CD4-positive, CD25-positive, alpha-beta regulatory T cell (primary cell): Measurements from ENCODE around the gene CYP21A2. TPM values are rescaled to one million over a fixed set of nuclear protein-coding genes. Genes with fewer than 3 reads are reported as not detected.
"Not testable (repeated sequence)": the region's sequence is repeated elsewhere in the genome, so short reads cannot be mapped to it uniquely, and the experiment has no call there.

Experiments used
- ATAC-seq, 2 donors: fragments of 150-1000 bp; cut with Tn5 transposase; one replicate each; pipeline ENCODE4 v1.10.0; 2021; ENCODE audit warnings: low read depth in 2 of 2, moderate number of reproducible peaks in 2 of 2, moderate library complexity in 1 of 2
- DNase-seq, 3 donors: peaks; one replicate each; pipeline versions ENCODE4 v3.0.0 to v3.0.0-alpha.2; 2012 to 2022; ENCODE audit warnings: mixed read lengths in 1 of 3
- H3K27ac ChIP-seq: one replicate; pipeline ENCODE4 v1.7.0; 2013; ENCODE audit warnings: mild to moderate bottlenecking, low read length; ENCODE audit not compliant: insufficient read depth, poor library complexity, severe bottlenecking
- H3K27me3 ChIP-seq: one replicate; pipeline ENCODE4 v1.7.0; 2013; ENCODE audit warnings: low read length; ENCODE audit not compliant: control insufficient read depth, insufficient read depth
- H3K36me3 ChIP-seq: one replicate; pipeline ENCODE4 v1.7.0; 2013; ENCODE audit warnings: mild to moderate bottlenecking, low read length, moderate library complexity; ENCODE audit not compliant: control insufficient read depth, insufficient read depth
- H3K4me1 ChIP-seq: 2 replicates; pipeline ENCODE4 v1.7.0; 2013; ENCODE audit warnings: mild to moderate bottlenecking, low read length; ENCODE audit not compliant: insufficient read depth, control insufficient read depth, poor library complexity, severe bottlenecking
- H3K4me3 ChIP-seq: one replicate; pipeline ENCODE4 v1.7.0; 2013; ENCODE audit warnings: low read depth, mild to moderate bottlenecking, low read length, moderate library complexity
- H3K9me3 ChIP-seq, 2 experiments: 1 replicate in 1 of 2; 2 replicates in 1 of 2; pipeline ENCODE4 v1.7.0; 2013; ENCODE audit warnings: low read length in 2 of 2, mild to moderate bottlenecking in 1 of 2, moderate library complexity in 1 of 2; ENCODE audit not compliant: control insufficient read depth in 2 of 2
- H3K27ac Mint-ChIP-seq, 3 donors: one replicate each; pipeline ENCODE4 v1.8.0; 2020 to 2022; ENCODE audit warnings: mild to moderate bottlenecking in 3 of 3, mixed read lengths in 3 of 3, moderate library complexity in 2 of 3
- H3K27me3 Mint-ChIP-seq: one replicate; pipeline ENCODE4 v1.8.0; 2022; ENCODE audit warnings: mild to moderate bottlenecking, mixed read lengths
- H3K36me3 Mint-ChIP-seq: one replicate; pipeline ENCODE4 v1.8.0; 2020; ENCODE audit warnings: mixed read lengths
- H3K4me1 Mint-ChIP-seq, 4 donors: one replicate each; pipeline ENCODE4 v1.8.0; 2020 to 2022; ENCODE audit warnings: mixed read lengths in 4 of 4, mild to moderate bottlenecking in 1 of 4
- H3K4me3 Mint-ChIP-seq, 4 donors: one replicate each; pipeline ENCODE4 v1.8.0; 2020 to 2022; ENCODE audit warnings: mild to moderate bottlenecking in 4 of 4, mixed read lengths in 4 of 4, moderate library complexity in 3 of 4
- H3K9me3 Mint-ChIP-seq, 7 donors: one replicate each; pipeline ENCODE4 v1.8.0; 2020 to 2022; ENCODE audit warnings: mixed read lengths in 7 of 7, mild to moderate bottlenecking in 3 of 7, moderate library complexity in 2 of 7
- polyA plus RNA-seq, 4 donors: library from polyadenylated mRNA; unstranded; fragments of 300-500 nt; fragmentation: Illumina TruSeq; gene quantifications; one replicate each; pipeline ENCODE4 v1.2.3, GENCODE V29; 2021
- total RNA-seq: library from RNA; stranded (reverse); gene quantifications from one replicate; pipeline ENCODE4 v1.2.3, GENCODE V29; 2022

Gene CYP21A2
- total and polyA plus RNA-seq, 5 donors from 2014 or later, result not detected

- H3K4me1 ChIP-seq, H3K27ac ChIP-seq, H3K4me3 Mint-ChIP-seq, H3K9me3 Mint-ChIP-seq, H3K27ac Mint-ChIP-seq, H3K9me3 ChIP-seq, ATAC-seq, DNase-seq, H3K27me3 ChIP-seq, H3K36me3 ChIP-seq, H3K36me3 Mint-ChIP-seq, H3K27me3 Mint-ChIP-seq, H3K4me3 ChIP-seq, H3K4me1 Mint-ChIP-seq: not testable (repeated sequence)
These were observed 6.7 kb downstream of the CYP21A2 start for GRCh38 chr6:32044916-32045315.

GRCh38 chr6:32045811-32046449, 7.7 kb downstream of the CYP21A2 start:
- H3K4me1 Mint-ChIP-seq, result peaks cover 0 to 7% (median 0%) of the 10 kb centered on the region in 4 donors
- Histone ChIP-seq H3K4me1 (peaks cover 6% of the 10 kb centered on the region), H3K9me3 (no peaks in the 10 kb centered on the region), H3K36me3 (no peaks in the 10 kb centered on the region), H3K4me3 (no peak overlapping the region), H3K27ac (no peak overlapping the region), H3K27me3 (no peaks in the 10 kb centered on the region)
- no peaks in the 10 kb centered on the region for H3K36me3 Mint-ChIP-seq
- H3K4me3 Mint-ChIP-seq, result no peak overlapping the region
- ATAC-seq, result no peak
- peaks cover 4% of the 10 kb centered on the region for H3K27me3 Mint-ChIP-seq
- H3K27ac Mint-ChIP-seq, result no peak overlapping the region
- DNase-seq, result no peak
- no peaks in the 10 kb centered on the region for H3K9me3 Mint-ChIP-seq

- Mint-ChIP-seq H3K27ac (no peak overlapping the region), H3K4me1 (peaks cover 0 to 7% (median 0%) of the 10 kb centered on the region in 4 donors), H3K27me3 (peaks cover 4% of the 10 kb centered on the region), H3K9me3 (no peaks in the 10 kb centered on the region), H3K36me3 (no peaks in the 10 kb centered on the region), H3K4me3 (no peak overlapping the region)
- no peak overlapping the region for H3K27ac ChIP-seq
- ATAC-seq (no peak), DNase-seq (no peak)
- H3K4me3 ChIP-seq, result no peak overlapping the region
- no peaks in the 10 kb centered on the region for H3K36me3 ChIP-seq
- no peaks in the 10 kb centered on the region for H3K9me3 ChIP-seq
- peaks cover 6% of the 10 kb centered on the region for H3K4me1 ChIP-seq
- H3K27me3 ChIP-seq, result no peaks in the 10 kb centered on the region
These were observed 8.4 kb downstream of the CYP21A2 start for GRCh38 chr6:32046450-32047083.

- no peaks in the 10 kb centered on the region for H3K27me3 ChIP-seq
- Mint-ChIP-seq H3K27me3 (peaks cover 4% of the 10 kb centered on the region), H3K4me1 (peaks cover 0 to 7% (median 0%) of the 10 kb centered on the region in 4 donors), H3K36me3 (no peaks in the 10 kb centered on the region), H3K27ac (no peak overlapping the region), H3K9me3 (no peaks in the 10 kb centered on the region), H3K4me3 (no peak overlapping the region)
- H3K36me3 ChIP-seq, result no peaks in the 10 kb centered on the region
- H3K4me3 ChIP-seq, result no peak overlapping the region
- no peak overlapping the region for H3K27ac ChIP-seq
- H3K9me3 ChIP-seq, result no peaks in the 10 kb centered on the region
- no peak for DNase-seq
- peaks cover 6% of the 10 kb centered on the region for H3K4me1 ChIP-seq
- no peak for ATAC-seq
These were observed 8.9 kb downstream of the CYP21A2 start for GRCh38 chr6:32047084-32047478.

GRCh38 chr6:32047539-32047854, 9.3 kb downstream of the CYP21A2 start:
- Mint-ChIP-seq H3K36me3 (no peaks in the 10 kb centered on the region), H3K27ac (no peak overlapping the region), H3K27me3 (peaks cover 4% of the 10 kb centered on the region), H3K4me3 (no peak overlapping the region), H3K4me1 (peaks cover 0 to 7% (median 0%) of the 10 kb centered on the region in 4 donors), H3K9me3 (no peaks in the 10 kb centered on the region)
- ATAC-seq, result no peak
- Histone ChIP-seq H3K4me1 (peaks cover 6% of the 10 kb centered on the region), H3K27me3 (no peaks in the 10 kb centered on the region), H3K36me3 (no peaks in the 10 kb centered on the region), H3K27ac (no peak overlapping the region), H3K9me3 (no peaks in the 10 kb centered on the region), H3K4me3 (no peak overlapping the region)
- DNase-seq, result no peak

- H3K36me3 Mint-ChIP-seq, result no peaks in the 10 kb centered on the region
- ATAC-seq (peak; percentile 40 to 48), DNase-seq (peak; percentile 28 to 55 (median 49))
- H3K4me1 Mint-ChIP-seq, result peaks cover 0 to 7% (median 0%) of the 10 kb centered on the region in 4 donors
- peaks cover 6% of the 10 kb centered on the region for H3K4me1 ChIP-seq
- H3K27ac Mint-ChIP-seq, result no peak overlapping the region
- H3K27me3 ChIP-seq, result no peaks in the 10 kb centered on the region
- no peaks in the 10 kb centered on the region for H3K9me3 ChIP-seq
- H3K9me3 Mint-ChIP-seq, result no peaks in the 10 kb centered on the region
- H3K36me3 ChIP-seq, result no peaks in the 10 kb centered on the region
- no peak overlapping the region for H3K4me3 ChIP-seq
- no peak overlapping the region for H3K4me3 Mint-ChIP-seq
- H3K27ac ChIP-seq, result no peak overlapping the region
- H3K27me3 Mint-ChIP-seq, result peaks cover 4% of the 10 kb centered on the region
These were observed 9.9 kb downstream of the CYP21A2 start for GRCh38 chr6:32047855-32048766.

- not testable (repeated sequence) for H3K27ac ChIP-seq, H3K27me3 Mint-ChIP-seq, H3K36me3 Mint-ChIP-seq, H3K9me3 Mint-ChIP-seq, H3K36me3 ChIP-seq, H3K4me1 ChIP-seq, H3K9me3 ChIP-seq, DNase-seq, H3K4me3 ChIP-seq, H3K27me3 ChIP-seq, H3K4me1 Mint-ChIP-seq, ATAC-seq, H3K4me3 Mint-ChIP-seq
- H3K27ac Mint-ChIP-seq, result peak overlapping the region in 1 of 3 donors; percentile 46
These were observed 10.9 kb downstream of the CYP21A2 start for GRCh38 chr6:32049149-32049548.
